Activated CD8-positive, alpha-beta T cell treated with anti-CD3 and anti-CD28 coated beads, Interleukin-2, amount 10 ng/mL, durations not matched to agents 7 days and 5 days (primary cell): ENCODE measurements around the gene TLL1. TPM values are rescaled to one million over a fixed set of nuclear protein-coding genes. Genes with fewer than 3 reads are reported as not detected.

ENCODE experiments used
- ATAC-seq: fragments of 150-1000 bp; cut with Tn5 transposase; one replicate; pipeline ENCODE4 v1.10.0; 2021; ENCODE audit warnings: moderate library complexity
- CTCF ChIA-PET: fragments of 350-600 bp; sonication (Branson Sonifier 250); formaldehyde crosslinking; loops from one replicate; lab custom pipeline; 2021; ENCODE audit warnings: antibody characterized with exemption; lab: Charles Lee
- POLR2A ChIA-PET: fragments of 350-600 bp; sonication (Branson Sonifier 250); formaldehyde crosslinking; loops from one replicate; lab custom pipeline; 2021; ENCODE audit warnings: antibody characterized with exemption; lab: Charles Lee
- DNase-seq: peaks from one replicate; pipeline ENCODE4 v3.0.0-alpha.2; 2020
- H3K27ac Mint-ChIP-seq: one replicate; pipeline ENCODE4 v1.8.0; 2021; ENCODE audit warnings: mild to moderate bottlenecking, mixed read lengths
- H3K27me3 Mint-ChIP-seq: one replicate; pipeline ENCODE4 v1.8.0; 2021; ENCODE audit warnings: low read depth, mixed read lengths
- H3K36me3 Mint-ChIP-seq: one replicate; pipeline ENCODE4 v1.8.0; 2021; ENCODE audit warnings: low read depth, mixed read lengths
- H3K4me1 Mint-ChIP-seq: one replicate; pipeline ENCODE4 v1.8.0; 2021; ENCODE audit warnings: low read depth, mixed read lengths
- H3K4me3 Mint-ChIP-seq: one replicate; pipeline ENCODE4 v1.8.0; 2021; ENCODE audit warnings: mild to moderate bottlenecking, mixed read lengths
- H3K9me3 Mint-ChIP-seq: one replicate; pipeline ENCODE4 v1.8.0; 2022; ENCODE audit warnings: mixed read lengths; ENCODE audit not compliant: insufficient read depth
- total RNA-seq, 2 experiments: library from RNA; stranded (reverse); gene quantifications; one replicate each; pipeline ENCODE4 v1.2.3, GENCODE V29; 2021

Gene TLL1
- total RNA-seq, 2 experiments from 2014 or later: not detected

GRCh38 chr4:165947019-165947418 is 74.0 kb downstream of the TLL1 start:
- ATAC-seq (no peak), DNase-seq (no peak)
- no peaks in the 10 kb centered on the region for H3K9me3 Mint-ChIP-seq
- ChIA-PET CTCF (no interaction called here), POLR2A (no interaction called here)
- H3K27ac Mint-ChIP-seq: no peak overlapping the region
- H3K27me3 Mint-ChIP-seq: no peaks in the 10 kb centered on the region
- H3K36me3 Mint-ChIP-seq: no peaks in the 10 kb centered on the region
- H3K4me1 Mint-ChIP-seq: no peaks in the 10 kb centered on the region
- H3K4me3 Mint-ChIP-seq: no peak overlapping the region

GRCh38 chr4:165953181-165953580 is 80.1 kb downstream of the TLL1 start:
- ChIA-PET POLR2A (no interaction called here), CTCF (no interaction called here)
- Mint-ChIP-seq H3K36me3 (no peaks in the 10 kb centered on the region), H3K4me3 (no peak overlapping the region), H3K4me1 (no peaks in the 10 kb centered on the region), H3K9me3 (no peaks in the 10 kb centered on the region), H3K27me3 (no peaks in the 10 kb centered on the region), H3K27ac (no peak overlapping the region)
- DNase-seq: no peak
- ATAC-seq: no peak

DNA sequence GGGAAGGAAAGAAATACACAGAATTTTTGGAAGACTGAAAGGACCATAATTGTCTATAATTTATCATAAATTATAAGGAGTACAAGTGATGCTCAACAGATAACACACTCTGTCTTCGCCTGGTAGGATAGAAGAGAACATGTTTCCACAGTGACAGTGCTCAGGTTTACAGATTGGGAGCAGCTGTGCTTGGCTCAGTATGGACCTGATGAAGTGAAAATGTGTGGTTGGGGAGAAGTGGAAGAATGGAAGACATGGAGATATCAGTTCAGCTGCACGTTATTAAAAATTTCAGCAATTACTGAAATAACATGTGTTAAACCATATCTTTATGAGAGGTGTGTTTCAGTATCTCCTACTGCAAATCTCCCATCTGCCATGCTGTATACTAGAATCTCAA is 90.6 kb downstream of the TLL1 start:
- H3K27me3 Mint-ChIP-seq: no peaks in the 10 kb centered on the region
- no peak for DNase-seq
- no peaks in the 10 kb centered on the region for H3K4me1 Mint-ChIP-seq
- H3K9me3 Mint-ChIP-seq: peaks cover 3% of the 10 kb centered on the region
- H3K27ac Mint-ChIP-seq: no peak overlapping the region
- H3K36me3 Mint-ChIP-seq: no peaks in the 10 kb centered on the region
- H3K4me3 Mint-ChIP-seq: no peak overlapping the region
- ChIA-PET CTCF (no interaction called here), POLR2A (no interaction called here)
- no peak for ATAC-seq

- ATAC-seq: no peak
- POLR2A ChIA-PET: no interaction called here
- no peaks in the 10 kb centered on the region for H3K27me3 Mint-ChIP-seq
Observed at GRCh38 chr4:165964591-165964990, 91.6 kb downstream of the TLL1 start.

DNA sequence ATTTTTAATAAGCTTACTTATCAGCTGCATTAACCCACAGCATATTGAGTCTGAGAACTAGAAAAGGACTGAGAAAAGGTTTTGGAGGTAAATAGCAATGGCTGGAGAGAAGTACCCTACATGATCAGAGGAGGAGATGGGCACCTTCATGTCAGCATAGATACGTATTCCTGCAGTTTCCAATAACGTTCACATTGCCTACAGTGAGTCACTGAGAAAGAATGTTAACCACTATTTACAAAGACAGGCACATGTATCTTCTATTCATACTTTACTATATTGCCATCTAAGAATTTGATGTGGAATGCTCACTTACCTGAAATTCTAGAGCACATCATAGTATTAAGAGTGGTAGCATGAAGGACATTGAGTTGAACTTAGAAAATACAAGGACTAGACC is 92.5 kb downstream of the TLL1 start:
- Mint-ChIP-seq H3K9me3 (peaks cover 3% of the 10 kb centered on the region), H3K27me3 (no peaks in the 10 kb centered on the region), H3K4me1 (no peaks in the 10 kb centered on the region), H3K36me3 (no peaks in the 10 kb centered on the region), H3K27ac (no peak overlapping the region), H3K4me3 (no peak overlapping the region)
- ChIA-PET POLR2A (no interaction called here), CTCF (no interaction called here)
- no peak for ATAC-seq
- DNase-seq: no peak

More at GRCh38 chr4:165964591-165964990, 91.6 kb downstream of the TLL1 start:
- no peak for DNase-seq
- Mint-ChIP-seq H3K9me3 (peaks cover 3% of the 10 kb centered on the region), H3K36me3 (no peaks in the 10 kb centered on the region), H3K4me3 (no peak overlapping the region), H3K27ac (no peak overlapping the region), H3K4me1 (no peaks in the 10 kb centered on the region)
- CTCF ChIA-PET: no interaction called here

DNA sequence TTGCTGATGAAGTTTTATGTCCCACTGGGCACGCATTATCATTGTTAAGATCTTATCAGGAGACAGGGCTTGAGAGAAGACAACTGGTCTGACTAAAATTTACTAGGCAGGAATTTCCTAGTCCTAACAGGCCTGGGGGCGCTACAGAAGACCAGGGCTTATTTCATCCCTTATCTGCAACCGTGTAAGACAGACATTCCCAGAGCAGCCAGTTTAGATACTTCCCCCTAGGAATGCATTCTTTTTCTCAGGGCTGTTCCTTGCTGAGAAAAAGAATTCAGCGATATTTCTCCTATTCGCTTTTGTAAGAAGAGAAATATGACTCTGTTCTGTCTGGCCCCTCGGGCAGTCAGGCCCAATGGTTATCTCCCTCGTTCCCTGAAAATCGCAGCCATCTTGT is 93.8 kb downstream of the TLL1 start:
- DNase-seq (no peak), ATAC-seq (no peak)
- H3K9me3 Mint-ChIP-seq: peaks cover 3% of the 10 kb centered on the region
- H3K36me3 Mint-ChIP-seq: no peaks in the 10 kb centered on the region
- no peak overlapping the region for H3K4me3 Mint-ChIP-seq
- CTCF ChIA-PET: no interaction called here
- no peak overlapping the region for H3K27ac Mint-ChIP-seq
- no peaks in the 10 kb centered on the region for H3K4me1 Mint-ChIP-seq
- POLR2A ChIA-PET: no interaction called here
- H3K27me3 Mint-ChIP-seq: no peaks in the 10 kb centered on the region

DNA sequence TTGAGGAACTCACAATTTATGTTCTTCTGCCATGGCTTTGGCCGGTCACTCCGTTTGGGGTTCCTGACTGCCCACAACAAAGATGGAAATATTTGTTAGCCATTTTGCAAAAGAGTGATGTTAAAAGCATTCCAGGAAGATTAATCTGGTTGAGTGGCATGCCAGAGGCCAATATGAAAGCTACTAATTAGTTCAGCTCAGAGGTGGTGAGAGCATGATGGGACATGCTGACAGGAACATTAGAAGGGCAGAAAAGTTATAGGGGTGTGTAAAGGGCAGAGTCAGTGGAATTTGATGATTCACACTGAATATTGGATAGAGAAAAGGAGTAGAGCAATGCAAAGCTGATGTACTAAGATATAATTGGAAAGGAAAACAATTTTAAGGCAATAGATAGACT is 94.4 kb downstream of the TLL1 start:
- CTCF ChIA-PET: no interaction called here
- ATAC-seq: no peak
- POLR2A ChIA-PET: no interaction called here

GRCh38 chr4:165970703-165971420 is 97.8 kb downstream of the TLL1 start:
- POLR2A ChIA-PET: no interaction called here
- Mint-ChIP-seq H3K9me3 (peaks cover 2% of the 10 kb centered on the region), H3K36me3 (no peaks in the 10 kb centered on the region), H3K4me3 (no peak overlapping the region), H3K27me3 (no peaks in the 10 kb centered on the region), H3K27ac (no peak overlapping the region), H3K4me1 (no peaks in the 10 kb centered on the region)
- ATAC-seq (no peak), DNase-seq (no peak)
- CTCF ChIA-PET: no interaction called here

More for the DNA sequence above, 94.4 kb downstream of the TLL1 start:
- H3K9me3 Mint-ChIP-seq: peaks cover 3% of the 10 kb centered on the region
- H3K27ac Mint-ChIP-seq: no peak overlapping the region
- H3K27me3 Mint-ChIP-seq: no peaks in the 10 kb centered on the region
- DNase-seq: no peak
- no peaks in the 10 kb centered on the region for H3K4me1 Mint-ChIP-seq
- no peaks in the 10 kb centered on the region for H3K36me3 Mint-ChIP-seq
- no peak overlapping the region for H3K4me3 Mint-ChIP-seq

GRCh38 chr4:165971446-165971845 is 98.4 kb downstream of the TLL1 start:
- Mint-ChIP-seq H3K27ac (no peak overlapping the region), H3K9me3 (peaks cover 2% of the 10 kb centered on the region), H3K4me3 (no peak overlapping the region), H3K27me3 (no peaks in the 10 kb centered on the region), H3K4me1 (no peaks in the 10 kb centered on the region), H3K36me3 (no peaks in the 10 kb centered on the region)
- no peak for ATAC-seq
- ChIA-PET CTCF (no interaction called here), POLR2A (no interaction called here)
- no peak for DNase-seq

- Mint-ChIP-seq H3K4me1 (no peaks in the 10 kb centered on the region), H3K4me3 (no peak overlapping the region), H3K27ac (no peak overlapping the region), H3K27me3 (no peaks in the 10 kb centered on the region), H3K9me3 (peaks cover 2% of the 10 kb centered on the region), H3K36me3 (no peaks in the 10 kb centered on the region)
- ATAC-seq (no peak), DNase-seq (no peak)
- POLR2A ChIA-PET: no interaction called here
- CTCF ChIA-PET: no interaction called here
Observed at GRCh38 chr4:165971933-165972332, 98.9 kb downstream of the TLL1 start.

DNA sequence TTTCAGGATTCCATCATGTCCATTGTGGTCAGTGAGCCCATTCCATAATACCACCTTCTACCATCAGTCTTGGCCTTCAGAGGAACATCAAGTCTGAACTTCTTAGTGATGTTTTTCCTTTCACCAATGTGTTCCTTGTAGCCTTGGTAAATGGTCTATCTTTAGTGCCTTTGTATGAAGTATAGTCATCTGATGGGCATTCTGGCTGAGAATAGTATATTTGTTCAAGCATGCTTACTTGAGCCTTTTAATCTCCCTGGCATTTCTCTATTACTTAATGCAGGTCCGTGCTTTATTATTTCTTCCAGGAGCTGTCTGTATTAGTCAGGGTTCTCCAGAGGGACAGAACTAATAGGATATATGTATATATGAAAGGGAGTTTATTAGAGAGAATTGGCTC is 99.7 kb downstream of the TLL1 start:
- ATAC-seq: no peak
- DNase-seq: no peak
- Mint-ChIP-seq H3K9me3 (peaks cover 2% of the 10 kb centered on the region), H3K4me3 (no peak overlapping the region), H3K36me3 (no peaks in the 10 kb centered on the region), H3K27ac (no peak overlapping the region), H3K27me3 (no peaks in the 10 kb centered on the region), H3K4me1 (no peaks in the 10 kb centered on the region)
- CTCF ChIA-PET: no interaction called here
- POLR2A ChIA-PET: no interaction called here

GRCh38 chr4:165982934-165983333 is 109.9 kb downstream of the TLL1 start:
- no peaks in the 10 kb centered on the region for H3K36me3 Mint-ChIP-seq
- ChIA-PET POLR2A (no interaction called here), CTCF (no interaction called here)
- no peaks in the 10 kb centered on the region for H3K4me1 Mint-ChIP-seq
- ATAC-seq: no peak
- no peak overlapping the region for H3K4me3 Mint-ChIP-seq
- no peak for DNase-seq
- no peak overlapping the region for H3K27ac Mint-ChIP-seq
- peaks cover 6% of the 10 kb centered on the region for H3K9me3 Mint-ChIP-seq
- no peaks in the 10 kb centered on the region for H3K27me3 Mint-ChIP-seq
